B cell (primary cell): ENCODE measurements around the gene SRP54. TPM values are rescaled to one million over a fixed set of nuclear protein-coding genes. Genes with fewer than 3 reads are reported as not detected.
"Not testable (repeated sequence)": the region's sequence is repeated elsewhere in the genome, so short reads cannot be mapped to it uniquely, and the experiment has no call there.

Experiments
- ATAC-seq: fragments of 200-7000 bp; cut with Tn5 transposase; one replicate; pipeline ENCODE4 v1.10.0; 2021; ENCODE audit warnings: low read depth, mild to moderate bottlenecking, moderate number of reproducible peaks, moderate library complexity
- CTCF ChIA-PET: fragments of 350-600 bp; sonication (Branson Sonifier 250); formaldehyde crosslinking; loops from one replicate; lab custom pipeline; 2021; ENCODE audit warnings: antibody characterized with exemption, inconsistent platforms; lab: Charles Lee
- POLR2A ChIA-PET: fragments of 350-600 bp; sonication (Branson Sonifier 250); formaldehyde crosslinking; loops from one replicate; lab custom pipeline; 2021; ENCODE audit warnings: antibody characterized with exemption; lab: Charles Lee
- DNase-seq: peaks from one replicate; pipeline ENCODE4 v3.0.0; 2013
- H2AFZ ChIP-seq: 2 replicates; pipeline ENCODE4 v1.6.1; 2012; ENCODE audit warnings: mild to moderate bottlenecking, low read depth, low read length; ENCODE audit not compliant: insufficient read depth, poor library complexity, severe bottlenecking
- H3K27ac ChIP-seq, 2 donors: 1 replicate in 1 of 2; 2 replicates in 1 of 2; pipeline ENCODE4 v1.5.1; 2012 to 2013; ENCODE audit warnings: low read length in 2 of 2, mild to moderate bottlenecking in 2 of 2, moderate library complexity in 1 of 2
- H3K27me3 ChIP-seq, 4 experiments: fragments of 200-600 bp in 1 of 4; sonication (generic) in 1 of 4; replicated peaks in 1 of 4; 1 replicate in 2 of 4; 2 replicates in 2 of 4; pipeline versions ENCODE4 v1.6.1 to v1.7.0; 2013 to 2016; ENCODE audit warnings: low read length in 3 of 4, mild to moderate bottlenecking in 2 of 4, mixed read lengths in 1 of 4, moderate library complexity in 1 of 4; ENCODE audit not compliant: insufficient read depth in 4 of 4, control insufficient read depth in 3 of 4; ENCODE audit errors: control extremely low read depth in 1 of 4
- H3K36me3 ChIP-seq, 2 experiments: replicated peaks in 1 of 2; 1 replicate in 1 of 2; 2 replicates in 1 of 2; pipeline versions ENCODE4 v1.6.1 to v1.7.1; 2013; ENCODE audit warnings: low read length in 1 of 2; ENCODE audit not compliant: insufficient read depth in 2 of 2, control insufficient read depth in 1 of 2; ENCODE audit errors: control extremely low read depth in 1 of 2, extremely low read depth in 1 of 2
- H3K4me1 ChIP-seq, 2 donors: fragments of 200-600 bp in 1 of 2; sonication (generic) in 1 of 2; 1 replicate in 1 of 2; 2 replicates in 1 of 2; pipeline versions ENCODE4 v1.5.1 to v1.6.1; 2013 to 2017; ENCODE audit warnings: low read length in 2 of 2; ENCODE audit not compliant: control insufficient read depth in 2 of 2, insufficient read depth in 2 of 2
- H3K4me2 ChIP-seq: replicated peaks from 2 replicates; pipeline ENCODE3; 2012; ENCODE audit warnings: mild to moderate bottlenecking, low read depth, low read length; ENCODE audit not compliant: poor library complexity, severe bottlenecking
- H3K4me3 ChIP-seq, 5 experiments: fragments of 200-600 bp in 1 of 5; sonication (generic) in 1 of 5; 1 replicate in 3 of 5; 2 replicates in 2 of 5; pipeline versions ENCODE4 v1.5.1 to v1.7.0; 2011 to 2016; ENCODE audit warnings: low read length in 4 of 5, mild to moderate bottlenecking in 4 of 5, low read depth in 2 of 5, control low read depth in 1 of 5, moderate library complexity in 1 of 5; ENCODE audit not compliant: insufficient read depth in 1 of 5; ENCODE audit errors: control extremely low read depth in 1 of 5, extremely low read depth in 1 of 5
- H3K79me2 ChIP-seq: fragments of 200-600 bp; sonication (generic); one replicate; pipeline ENCODE4 v1.6.0; 2016; ENCODE audit warnings: low read length; ENCODE audit not compliant: control insufficient read depth, insufficient read depth
- H3K9ac ChIP-seq: fragments of 200-600 bp; sonication (generic); 2 replicates; pipeline ENCODE4 v1.6.1; 2017; ENCODE audit warnings: mild to moderate bottlenecking, low read length, moderate library complexity
- H3K9me3 ChIP-seq, 3 donors: one replicate each; pipeline versions ENCODE4 v1.6.1 to v1.7.1; 2013; ENCODE audit warnings: low read length in 2 of 3; ENCODE audit not compliant: control insufficient read depth in 2 of 3, insufficient read depth in 1 of 3; ENCODE audit errors: control extremely low read depth in 1 of 3
- H4K20me1 ChIP-seq: 2 replicates; pipeline ENCODE4 v1.6.0; 2012; ENCODE audit warnings: mild to moderate bottlenecking, low read length; ENCODE audit not compliant: insufficient read depth, control insufficient read depth, poor library complexity, severe bottlenecking
- H3K27ac Mint-ChIP-seq: one replicate; pipeline ENCODE4 v1.8.0; 2021; ENCODE audit warnings: mixed read lengths
- H3K27me3 Mint-ChIP-seq: one replicate; pipeline ENCODE4 v1.8.0; 2021; ENCODE audit warnings: mixed read lengths
- H3K4me1 Mint-ChIP-seq: one replicate; pipeline ENCODE4 v1.8.0; 2021; ENCODE audit warnings: mixed read lengths
- H3K4me3 Mint-ChIP-seq: one replicate; pipeline ENCODE4 v1.8.0; 2021; ENCODE audit warnings: mixed read lengths
- H3K9me3 Mint-ChIP-seq: one replicate; pipeline ENCODE4 v1.8.0; 2022; ENCODE audit warnings: mixed read lengths; ENCODE audit not compliant: insufficient read depth
- EZH2 ChIP-seq: IDR thresholded peaks from 2 replicates; pipeline ENCODE4 v1.6.1; 2012; ENCODE audit warnings: borderline replicate concordance, low read depth, mild to moderate bottlenecking, moderate library complexity, low read length; ENCODE audit not compliant: insufficient read depth, poor library complexity, severe bottlenecking
- WGBS: methylation state at CpG from one replicate; pipeline ENCODE4 v1.1.5; 2013; ENCODE audit warnings: missing lambda C conversion rate; ENCODE audit not compliant: insufficient coverage; 5-methylcytosine and 5-hydroxymethylcytosine counted together
- intact Hi-C: fragments of 100-400 bp; cut with micrococcal nuclease; formaldehyde crosslinking; loops from one replicate; pipeline ENCODE4 v1.10.0; 2022
- polyA plus RNA-seq: library from polyadenylated mRNA; depleted of rRNA; stranded (reverse); fragments of >200 nt; gene quantifications from 2 replicates; pipeline ENCODE4 v1.2.3, GENCODE V29; 2012
- total RNA-seq, 2 donors: library from RNA; stranded (reverse); fragments of 120-200 nt in 1 of 2; gene quantifications; 1 replicate in 1 of 2; 2 replicates in 1 of 2; pipeline versions ENCODE4 v1.2.3 to v1.2.4, GENCODE V29; 2013 to 2022
- TF ChIP-seq, protein P1 (sequence below): fragments of 200-600 bp; IDR thresholded peaks from one replicate; pipeline ENCODE4 v1.8.0; 2022; ENCODE audit warnings: antibody characterized with exemption, mild to moderate bottlenecking

Gene SRP54
- total and polyA plus RNA-seq, 2 donors (not counting 1 experiment from before 2014, with no cell fraction given) = 18.4 to 54.9 TPM

DNA sequence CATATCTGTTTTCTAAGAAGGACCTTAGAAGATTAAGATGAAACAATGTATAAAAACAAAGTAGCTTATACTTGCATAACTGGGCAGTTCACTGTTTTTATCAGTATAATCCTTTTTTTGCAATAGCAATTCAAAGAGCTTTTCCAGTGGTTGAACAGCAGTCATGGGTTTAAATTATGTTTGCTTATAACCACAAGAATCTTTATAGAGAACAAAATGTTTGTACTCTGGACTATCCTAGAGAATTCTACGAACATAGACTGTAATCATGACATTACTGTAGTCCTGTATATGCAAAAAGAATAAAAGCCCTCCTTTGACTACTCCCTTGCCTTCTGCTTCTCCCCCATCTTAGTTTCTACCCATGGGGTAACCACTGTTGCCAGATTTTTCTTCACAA is 69.0 kb downstream of the SRP54 start:
- Histone ChIP-seq H2AFZ (no peak overlapping the region), H3K4me1 (peaks cover 5 to 6% of the 10 kb centered on the region in 2 donors), H3K27me3 (no peaks in the 10 kb centered on the region), H3K4me2 (no peak overlapping the region), H3K36me3 (peaks cover 0 to 10% of the 10 kb centered on the region in 2 experiments), H3K9ac (no peak overlapping the region), H3K27ac (no peak overlapping the region), H3K79me2 (peaks cover 29% of the 10 kb centered on the region), H4K20me1 (no peaks in the 10 kb centered on the region), H3K9me3 (no peaks in the 10 kb centered on the region), H3K4me3 (no peak overlapping the region)
- ATAC-seq (no peak), DNase-seq (no peak)
- no CpG with 5 or more reads among the region's 1 CpG for WGBS
- no peak for TF ChIP-seq EZH2
- intact Hi-C loops = no loop called here
- Mint-ChIP-seq H3K4me3 (no peak overlapping the region), H3K4me1 (peaks cover 12% of the 10 kb centered on the region), H3K27ac (no peak overlapping the region), H3K27me3 (no peaks in the 10 kb centered on the region), H3K9me3 (no peaks in the 10 kb centered on the region)
- POLR2A ChIA-PET = no interaction called here
- CTCF ChIA-PET = no interaction called here

DNA sequence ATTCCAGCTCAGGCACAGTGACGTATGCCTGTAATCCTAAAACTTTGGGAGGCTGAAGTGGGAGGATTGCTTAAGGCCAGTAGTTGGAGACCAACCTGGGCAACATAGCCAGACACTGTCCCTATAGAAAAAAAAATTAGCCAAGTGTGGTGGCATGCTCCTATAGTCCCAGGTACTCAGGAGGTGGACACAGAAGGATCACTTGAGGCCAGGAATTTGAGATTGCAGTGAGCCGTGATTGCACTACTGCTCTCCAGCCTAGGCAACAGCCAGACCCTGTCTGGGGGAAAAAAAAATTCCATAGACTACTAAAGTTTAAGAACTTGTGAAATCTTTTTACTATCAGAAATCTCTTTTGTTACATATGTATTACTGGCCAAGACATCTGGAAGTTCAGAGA is 69.8 kb downstream of the SRP54 start:
- ChIA-PET CTCF (no interaction called here), POLR2A (no interaction called here)
- no peaks in the 10 kb centered on the region for H3K4me1 ChIP-seq
- H3K27me3 Mint-ChIP-seq = no peaks in the 10 kb centered on the region
- no peak overlapping the region for H3K4me2 ChIP-seq
- no peaks in the 10 kb centered on the region for H3K27me3 ChIP-seq
- H3K4me3 ChIP-seq = no peak overlapping the region
- H3K27ac ChIP-seq = no peak overlapping the region
- H3K9ac ChIP-seq = no peak overlapping the region
- H4K20me1 ChIP-seq = no peaks in the 10 kb centered on the region
- peaks cover 5% of the 10 kb centered on the region for H3K4me1 Mint-ChIP-seq
- H3K9me3 Mint-ChIP-seq = no peaks in the 10 kb centered on the region
- no peak for DNase-seq
- H3K36me3 ChIP-seq = peaks cover 0 to 10% of the 10 kb centered on the region in 2 experiments
- no peak overlapping the region for H3K4me3 Mint-ChIP-seq
- WGBS = 100% methylated on average over 1 of the region's 2 CpGs
- no peak overlapping the region for H3K27ac Mint-ChIP-seq
- intact Hi-C loops = no loop called here
- H3K9me3 ChIP-seq = no peaks in the 10 kb centered on the region
- H2AFZ ChIP-seq = no peak overlapping the region
- TF ChIP-seq, protein P1, sequence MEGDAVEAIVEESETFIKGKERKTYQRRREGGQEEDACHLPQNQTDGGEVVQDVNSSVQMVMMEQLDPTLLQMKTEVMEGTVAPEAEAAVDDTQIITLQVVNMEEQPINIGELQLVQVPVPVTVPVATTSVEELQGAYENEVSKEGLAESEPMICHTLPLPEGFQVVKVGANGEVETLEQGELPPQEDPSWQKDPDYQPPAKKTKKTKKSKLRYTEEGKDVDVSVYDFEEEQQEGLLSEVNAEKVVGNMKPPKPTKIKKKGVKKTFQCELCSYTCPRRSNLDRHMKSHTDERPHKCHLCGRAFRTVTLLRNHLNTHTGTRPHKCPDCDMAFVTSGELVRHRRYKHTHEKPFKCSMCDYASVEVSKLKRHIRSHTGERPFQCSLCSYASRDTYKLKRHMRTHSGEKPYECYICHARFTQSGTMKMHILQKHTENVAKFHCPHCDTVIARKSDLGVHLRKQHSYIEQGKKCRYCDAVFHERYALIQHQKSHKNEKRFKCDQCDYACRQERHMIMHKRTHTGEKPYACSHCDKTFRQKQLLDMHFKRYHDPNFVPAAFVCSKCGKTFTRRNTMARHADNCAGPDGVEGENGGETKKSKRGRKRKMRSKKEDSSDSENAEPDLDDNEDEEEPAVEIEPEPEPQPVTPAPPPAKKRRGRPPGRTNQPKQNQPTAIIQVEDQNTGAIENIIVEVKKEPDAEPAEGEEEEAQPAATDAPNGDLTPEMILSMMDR = no peak
- TF ChIP-seq EZH2 = no peak
- no peak for ATAC-seq
- H3K79me2 ChIP-seq = peaks cover 29% of the 10 kb centered on the region

DNA sequence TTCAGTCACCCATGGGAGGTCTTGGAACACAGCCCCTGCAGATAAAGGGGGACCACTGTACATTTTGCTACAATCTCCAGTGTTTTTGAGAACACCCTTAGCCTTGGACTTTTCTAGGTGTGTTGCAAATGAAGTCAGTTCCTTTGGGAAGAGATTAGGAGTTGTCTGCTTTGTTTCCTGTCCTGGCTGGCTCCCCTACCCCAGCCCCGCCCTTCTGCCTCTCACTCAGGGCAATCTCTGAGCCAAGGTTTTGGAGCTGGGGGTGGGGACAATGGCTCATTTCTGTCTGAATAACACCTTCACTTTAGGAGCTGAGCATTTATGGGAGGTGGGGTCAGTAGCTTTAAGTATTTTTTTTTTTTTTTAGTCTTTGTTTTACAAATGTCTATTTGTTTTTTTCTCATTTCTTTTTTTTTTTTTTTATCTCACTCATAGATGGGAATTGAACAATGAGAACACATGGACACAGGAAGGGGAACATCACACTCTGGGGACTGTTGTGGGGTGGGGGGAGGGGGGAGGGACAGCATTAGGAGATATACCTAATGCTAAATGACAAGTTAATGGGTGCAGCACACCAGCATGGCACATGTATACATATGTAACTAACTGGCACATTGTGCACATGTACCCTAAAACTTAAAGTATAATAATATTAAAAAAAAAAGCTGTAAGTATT is 78.5 kb downstream of the SRP54 start:
- DNase-seq, H3K9ac ChIP-seq, H3K4me3 Mint-ChIP-seq, ATAC-seq, H3K9me3 Mint-ChIP-seq, H3K27ac Mint-ChIP-seq, POLR2A ChIA-PET, intact Hi-C loops, H3K27me3 ChIP-seq, H3K4me1 ChIP-seq, CTCF ChIA-PET, H3K4me2 ChIP-seq, H3K4me3 ChIP-seq, H3K27ac ChIP-seq, H3K9me3 ChIP-seq, H3K79me2 ChIP-seq, H3K27me3 Mint-ChIP-seq, H2AFZ ChIP-seq, H3K4me1 Mint-ChIP-seq, H4K20me1 ChIP-seq: not testable (repeated sequence)
- H3K36me3 ChIP-seq = peaks cover 11 to 19% of the 10 kb centered on the region in 2 experiments
- no CpG with 5 or more reads among the region's 1 CpG for WGBS
